IPS DF 4.7 (cell line): ENCODE data around the gene MYBPC2.
"Not testable (repeated sequence)": the region's sequence is repeated elsewhere in the genome, so short reads cannot be mapped to it uniquely, and the experiment has no call there.

Experiments used
- DNase-seq: peaks from one replicate; pipeline ENCODE4 v3.0.0-alpha.2; 2013; ENCODE audit warnings: low spot score; ENCODE audit errors: extremely low read depth

The MYBPC2 gene

DNA sequence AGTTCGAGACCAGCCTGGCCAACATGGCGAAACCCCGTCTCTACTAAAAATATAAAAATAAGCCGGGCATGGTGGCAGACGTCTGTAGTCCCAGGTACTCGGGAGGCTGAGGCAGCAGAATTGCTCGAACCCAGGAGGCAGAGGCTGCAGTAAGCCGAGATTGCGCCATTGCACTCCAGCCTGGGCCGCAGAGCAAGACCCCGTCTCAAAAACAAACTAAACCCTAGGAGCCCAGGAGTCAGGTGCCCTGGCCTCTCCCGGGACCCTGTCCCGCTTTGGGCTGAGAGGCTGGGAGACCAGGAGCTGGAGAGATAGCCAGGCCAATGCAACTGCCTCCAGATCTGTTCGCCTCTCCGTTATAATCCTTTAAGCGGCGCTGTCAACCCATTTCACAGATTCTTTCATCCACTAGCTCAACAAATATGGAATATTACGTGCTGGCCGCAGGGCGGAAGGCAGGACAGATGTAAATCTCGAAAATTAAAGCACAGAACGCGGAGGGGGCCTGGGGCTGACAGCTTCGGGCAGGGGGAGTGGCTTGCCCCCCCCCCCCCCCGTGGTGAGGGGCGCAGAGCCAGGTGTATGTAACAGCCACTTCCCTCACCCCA lies 5.3 kb upstream of the MYBPC2 start:
- DNase-seq = no peak

DNA sequence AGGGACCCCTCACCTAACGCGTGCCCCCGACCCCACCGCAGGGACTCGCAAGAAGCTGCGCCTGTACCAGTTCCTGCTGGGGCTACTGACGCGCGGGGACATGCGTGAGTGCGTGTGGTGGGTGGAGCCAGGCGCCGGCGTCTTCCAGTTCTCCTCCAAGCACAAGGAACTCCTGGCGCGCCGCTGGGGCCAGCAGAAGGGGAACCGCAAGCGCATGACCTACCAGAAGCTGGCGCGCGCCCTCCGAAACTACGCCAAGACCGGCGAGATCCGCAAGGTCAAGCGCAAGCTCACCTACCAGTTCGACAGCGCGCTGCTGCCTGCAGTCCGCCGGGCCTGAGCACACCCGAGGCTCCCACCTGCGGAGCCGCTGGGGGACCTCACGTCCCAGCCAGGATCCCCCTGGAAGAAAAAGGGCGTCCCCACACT lies 4.7 kb upstream of the MYBPC2 start:
- no peak for DNase-seq

DNA sequence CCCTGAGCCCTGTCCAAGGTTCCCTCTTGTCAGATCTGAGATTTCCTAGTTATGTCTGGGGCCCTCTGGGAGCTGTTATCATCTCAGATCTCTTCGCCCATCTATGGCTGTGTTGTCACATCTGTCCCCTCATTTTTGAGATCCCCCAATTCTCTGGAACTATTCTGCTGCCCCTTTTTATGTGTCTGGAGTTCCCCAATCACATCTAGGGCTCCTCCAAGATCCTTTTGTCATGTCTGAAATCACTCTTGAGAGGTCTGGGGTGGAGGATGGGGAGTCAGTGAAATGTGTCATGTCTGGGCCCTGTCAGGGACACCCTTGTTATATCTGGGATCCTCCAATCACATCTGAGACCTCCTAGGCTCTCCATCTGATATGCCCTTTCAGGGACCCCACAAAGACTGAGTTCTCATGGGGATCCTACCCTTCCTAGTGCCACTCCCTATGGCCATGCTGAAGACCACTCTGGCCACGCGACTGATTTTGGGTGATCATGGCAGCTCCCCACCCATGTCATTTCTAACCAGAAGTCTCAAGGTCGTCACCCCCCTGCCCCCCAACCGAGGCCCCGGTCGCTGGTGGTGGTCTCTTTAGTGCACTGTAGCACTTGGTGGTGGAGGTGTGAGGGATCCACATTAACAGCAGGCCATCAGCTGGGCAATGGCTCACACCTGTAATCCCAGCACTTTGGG lies 3.8 kb upstream of the MYBPC2 start:
- no peak for DNase-seq

DNA sequence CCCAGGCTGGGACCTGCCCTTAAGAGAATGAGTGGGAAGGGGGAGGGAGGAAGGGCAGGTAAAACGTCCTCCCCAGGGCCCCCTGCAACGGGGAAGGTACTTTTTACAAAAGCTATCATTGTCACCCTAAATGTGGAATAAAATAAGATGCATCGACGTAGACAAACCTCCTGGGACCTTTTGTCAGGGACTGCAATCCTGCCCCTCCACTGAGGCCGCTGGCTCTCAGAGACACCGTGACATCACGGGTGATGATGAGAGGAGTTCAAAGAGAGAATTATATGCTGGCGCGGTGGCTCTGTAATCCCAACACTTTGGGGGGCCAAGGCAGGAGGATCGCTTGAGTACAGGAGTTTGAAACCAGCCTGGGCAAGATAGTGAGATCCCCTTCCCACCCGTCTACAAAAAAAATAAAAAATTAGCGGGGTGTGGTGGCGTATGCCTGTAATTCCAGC lies 1.8 kb upstream of the MYBPC2 start:
- no peak for DNase-seq

DNA sequence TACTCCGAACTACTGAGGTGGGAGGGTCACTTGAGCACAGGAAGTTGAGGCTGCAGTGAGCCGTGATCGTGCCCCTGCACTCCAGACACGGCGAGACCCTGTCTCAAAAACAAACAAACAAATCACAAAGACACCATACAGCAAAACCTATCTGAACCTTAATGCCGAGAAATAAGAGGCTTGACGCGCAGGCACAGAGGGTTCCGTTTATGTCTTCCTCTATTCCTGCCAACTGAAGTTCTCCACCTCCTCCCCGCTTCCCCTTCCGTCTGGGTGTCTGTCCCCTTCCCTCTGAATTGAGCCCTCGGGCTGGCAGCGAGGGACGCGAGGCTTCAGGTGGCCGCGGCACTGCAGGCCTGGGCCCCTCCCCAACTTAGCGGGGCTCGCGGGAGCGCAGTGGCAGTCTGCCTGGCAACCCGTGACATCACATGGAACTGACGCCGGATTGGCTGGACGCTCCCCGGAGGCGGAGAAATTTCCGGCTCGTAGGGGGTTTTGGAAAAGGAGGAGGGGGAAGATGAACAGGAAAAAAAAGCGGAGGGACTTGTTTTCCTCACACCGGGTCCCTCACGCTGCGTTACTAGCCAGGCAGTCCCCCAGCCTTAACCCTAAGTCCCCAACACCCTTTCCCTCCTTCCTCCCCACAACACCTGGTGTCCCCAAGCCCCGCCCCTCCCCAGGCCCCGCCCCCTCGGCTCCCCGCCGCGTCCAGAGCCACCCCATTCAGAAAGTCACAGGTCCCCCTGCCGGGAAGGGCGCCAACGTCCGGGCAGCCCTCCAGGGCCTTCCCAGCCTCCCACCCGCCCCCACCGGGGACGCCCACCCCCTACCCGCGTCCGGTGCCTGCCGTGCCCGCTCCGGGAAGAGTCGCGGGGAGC lies 1.1 kb upstream of the MYBPC2 start:
- peak; percentile 62 for DNase-seq

DNA sequence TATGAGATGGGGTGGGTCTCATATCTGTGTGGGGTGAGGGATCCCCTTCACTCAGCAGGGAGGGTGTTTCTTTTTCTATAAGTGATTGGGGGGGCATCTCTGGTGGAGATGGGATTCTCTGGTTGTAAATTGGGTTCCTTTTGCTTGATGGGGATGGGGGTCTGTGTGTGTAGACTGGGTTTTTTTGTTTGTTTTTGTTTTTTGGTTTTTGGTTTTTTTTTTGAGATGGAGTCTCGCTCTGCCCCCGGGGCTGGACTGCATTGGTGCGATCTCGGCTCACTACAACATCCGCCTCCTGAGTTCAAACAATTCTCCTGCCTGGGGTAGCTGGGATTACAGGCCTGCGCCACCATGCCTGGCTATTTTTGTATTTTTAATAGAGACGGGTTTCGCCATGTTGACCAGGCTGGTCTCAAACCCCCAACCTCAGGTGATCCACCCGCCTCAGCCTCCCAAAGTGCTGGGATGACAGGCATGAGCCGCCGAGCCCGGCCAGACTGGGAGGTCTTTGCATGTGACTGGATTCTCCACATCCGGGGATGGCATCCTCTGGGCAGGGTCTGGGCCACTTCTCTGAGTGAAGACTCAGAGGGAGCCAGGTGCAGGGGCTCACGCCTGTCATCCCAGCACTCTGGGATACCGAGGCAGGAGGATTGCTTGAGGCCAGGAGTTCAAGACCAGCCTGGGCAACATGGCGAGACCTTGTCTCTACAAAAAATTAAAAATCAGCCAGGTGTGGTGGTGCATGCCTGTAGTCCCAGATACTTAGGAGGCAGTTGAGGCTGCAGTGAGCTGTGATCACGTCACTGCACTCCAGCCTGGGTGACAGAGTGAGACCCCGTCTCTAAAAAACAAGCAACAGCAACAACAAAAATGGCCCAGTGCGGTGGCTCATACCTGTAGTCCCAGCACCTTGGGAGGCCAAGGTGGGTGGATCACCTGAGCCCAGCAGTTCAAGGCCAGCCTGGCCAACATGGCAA lies 799 bp downstream of the MYBPC2 start:
- no peak for DNase-seq

DNA sequence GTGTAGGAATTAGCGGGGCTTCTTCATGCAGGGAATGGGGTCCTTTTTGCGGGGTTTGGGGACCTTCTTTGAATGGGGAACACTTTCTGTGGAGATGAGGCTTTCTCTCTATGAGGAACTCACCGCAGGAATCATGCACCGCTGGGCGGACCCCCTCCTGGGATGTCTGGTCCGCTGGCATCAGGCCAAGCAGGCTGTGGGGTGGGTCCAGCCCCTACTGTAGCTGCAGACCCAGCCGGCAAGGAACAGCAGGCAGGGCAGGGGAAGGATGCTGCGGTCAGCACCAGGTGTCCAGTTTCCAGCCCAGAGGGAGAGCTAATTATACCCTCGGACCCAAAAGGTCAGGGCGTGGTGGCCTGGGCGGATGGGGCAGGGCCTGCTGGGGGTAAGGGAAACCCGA lies 1.8 kb downstream of the MYBPC2 start:
- no peak for DNase-seq

DNA sequence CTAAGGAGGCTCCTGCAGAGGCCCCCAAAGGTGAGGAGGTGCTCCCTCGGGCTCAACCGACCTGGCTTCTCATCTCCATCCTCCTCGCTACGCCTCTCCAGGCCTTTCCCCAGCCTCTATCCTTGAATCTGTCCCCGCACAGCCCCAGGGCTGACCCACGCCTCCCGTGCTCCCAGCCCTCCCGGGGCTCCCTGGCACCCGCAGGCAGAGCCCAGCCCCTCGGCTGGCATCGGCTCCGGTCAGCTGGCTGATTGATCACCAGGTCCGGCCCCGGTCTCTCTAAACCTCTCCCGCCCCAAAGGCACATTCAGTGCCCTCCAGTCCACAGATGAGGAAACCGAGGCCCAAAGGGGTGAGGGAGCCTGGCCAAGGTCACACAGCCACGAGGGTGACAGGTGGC lies 2.5 kb downstream of the MYBPC2 start:
- DNase-seq = no peak

DNA sequence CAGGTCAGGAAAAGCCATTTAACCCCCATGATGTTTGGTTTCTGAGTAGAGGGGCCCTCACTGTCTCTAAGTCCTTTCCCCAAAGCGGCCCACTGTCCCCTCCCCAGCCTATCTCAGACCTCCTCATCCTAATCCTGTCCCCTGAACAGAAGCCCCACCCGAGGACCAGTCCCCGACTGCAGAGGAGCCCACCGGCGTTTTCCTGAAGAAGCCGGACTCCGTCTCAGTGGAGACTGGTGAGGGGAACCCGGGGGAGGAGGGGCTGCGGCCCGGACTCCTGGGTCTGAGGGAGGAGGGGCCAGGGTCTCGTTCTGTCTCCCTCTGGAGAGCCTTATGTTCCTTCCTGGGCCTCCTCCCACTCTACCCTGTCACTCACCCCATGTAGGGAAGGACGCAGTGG lies 2.9 kb downstream of the MYBPC2 start:
- DNase-seq = no peak

DNA sequence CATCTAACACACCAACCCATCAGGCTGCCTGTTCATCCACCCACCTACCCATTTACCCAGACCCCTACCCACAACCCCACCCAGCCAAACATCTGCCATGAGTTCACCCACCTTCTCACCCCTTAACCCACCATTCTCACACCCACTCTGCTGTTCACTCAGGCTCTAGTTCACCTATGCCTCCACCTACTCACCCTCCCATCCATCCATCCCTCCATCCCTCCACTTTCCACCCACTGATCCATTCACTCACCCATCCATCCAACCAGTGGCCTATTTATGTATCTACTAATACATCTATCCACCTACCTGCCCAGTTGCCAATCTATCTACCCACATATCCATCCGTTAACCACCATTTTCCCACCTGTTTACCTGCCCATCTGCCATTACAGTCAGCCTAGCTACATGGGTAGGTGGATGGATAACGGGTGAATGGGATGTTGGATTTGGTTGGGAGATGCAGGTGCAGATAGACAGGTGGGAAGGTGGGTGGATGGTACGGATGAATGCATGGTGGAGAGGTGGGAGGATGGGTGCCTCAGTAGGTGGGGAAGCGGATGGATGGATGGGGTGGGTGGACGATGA lies 5.3 kb downstream of the MYBPC2 start:
- no peak for DNase-seq

DNA sequence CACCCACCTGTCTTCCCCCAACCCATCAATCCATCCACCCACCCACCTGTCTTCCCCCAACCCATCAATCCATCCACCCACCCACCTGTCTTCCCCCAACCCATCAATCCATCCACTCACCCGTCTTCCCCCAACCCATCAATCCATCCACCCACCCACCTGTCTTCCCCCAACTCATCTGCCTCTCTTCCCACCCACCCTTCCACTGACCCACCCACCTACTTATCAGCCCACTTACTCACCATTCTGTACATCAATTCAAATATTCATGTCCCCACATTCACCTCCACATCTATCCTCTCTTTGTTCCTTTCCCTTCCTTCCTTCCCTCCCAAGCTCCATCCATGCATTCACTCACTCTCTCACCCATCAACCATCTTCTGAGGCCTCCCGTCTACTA lies 6.4 kb downstream of the MYBPC2 start:
- not testable (repeated sequence) for DNase-seq

DNA sequence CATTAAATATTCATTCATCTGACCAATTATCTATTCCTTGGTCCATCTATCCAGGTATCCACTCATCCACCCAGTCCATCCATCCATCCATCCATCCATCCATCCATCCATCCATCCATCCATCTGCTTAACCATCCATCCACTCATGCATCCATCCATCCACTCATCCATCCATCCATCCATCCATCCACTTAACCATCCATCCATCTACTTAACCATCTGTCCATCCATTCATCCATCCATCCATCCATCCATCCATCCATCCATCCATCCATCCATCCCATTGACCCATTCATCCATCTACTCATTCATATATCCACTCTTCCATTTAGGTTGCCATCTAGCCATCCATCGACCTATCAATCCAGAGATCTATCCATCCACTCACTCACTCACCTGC lies 11.4 kb downstream of the MYBPC2 start:
- no peak for DNase-seq

DNA sequence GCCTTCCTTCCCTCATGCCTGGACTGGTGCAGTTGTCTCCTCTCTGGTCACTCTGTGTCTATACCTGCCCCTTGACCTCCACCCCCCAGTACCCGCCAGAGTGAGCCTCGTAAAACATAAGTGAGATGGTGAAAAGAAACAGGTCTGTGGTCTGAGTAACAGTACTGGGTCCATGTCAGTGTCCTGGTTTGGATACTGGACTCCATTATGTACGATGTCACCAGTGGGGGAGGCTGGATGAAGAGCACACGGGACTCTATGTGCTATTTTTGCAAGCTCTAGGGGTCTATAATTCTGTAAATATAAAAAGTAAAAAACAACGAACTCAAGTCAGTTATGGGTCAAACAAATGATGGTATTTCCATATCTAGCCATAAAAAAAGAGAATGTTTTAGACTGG lies 14.4 kb downstream of the MYBPC2 start:
- DNase-seq = no peak

DNA sequence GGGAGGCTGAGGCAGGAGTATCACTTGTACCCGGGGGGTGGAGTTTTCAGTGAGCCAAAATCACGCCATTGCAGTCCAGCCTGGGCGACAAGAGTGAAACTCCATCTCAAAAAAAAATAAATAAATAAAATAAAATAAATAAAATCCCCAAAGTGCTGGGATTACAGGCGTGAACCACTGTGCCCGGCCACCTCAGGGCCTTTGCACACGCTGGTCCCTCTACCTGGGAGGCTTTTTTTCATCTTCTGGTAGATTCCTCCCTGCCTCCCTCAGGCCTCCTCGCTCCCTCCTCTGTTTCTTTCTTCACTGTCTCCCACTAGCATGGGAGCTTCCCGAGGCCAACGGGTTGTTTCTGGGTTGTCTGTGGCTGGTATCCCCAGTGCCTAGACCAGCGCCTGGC lies 15.1 kb downstream of the MYBPC2 start:
- no peak for DNase-seq

DNA sequence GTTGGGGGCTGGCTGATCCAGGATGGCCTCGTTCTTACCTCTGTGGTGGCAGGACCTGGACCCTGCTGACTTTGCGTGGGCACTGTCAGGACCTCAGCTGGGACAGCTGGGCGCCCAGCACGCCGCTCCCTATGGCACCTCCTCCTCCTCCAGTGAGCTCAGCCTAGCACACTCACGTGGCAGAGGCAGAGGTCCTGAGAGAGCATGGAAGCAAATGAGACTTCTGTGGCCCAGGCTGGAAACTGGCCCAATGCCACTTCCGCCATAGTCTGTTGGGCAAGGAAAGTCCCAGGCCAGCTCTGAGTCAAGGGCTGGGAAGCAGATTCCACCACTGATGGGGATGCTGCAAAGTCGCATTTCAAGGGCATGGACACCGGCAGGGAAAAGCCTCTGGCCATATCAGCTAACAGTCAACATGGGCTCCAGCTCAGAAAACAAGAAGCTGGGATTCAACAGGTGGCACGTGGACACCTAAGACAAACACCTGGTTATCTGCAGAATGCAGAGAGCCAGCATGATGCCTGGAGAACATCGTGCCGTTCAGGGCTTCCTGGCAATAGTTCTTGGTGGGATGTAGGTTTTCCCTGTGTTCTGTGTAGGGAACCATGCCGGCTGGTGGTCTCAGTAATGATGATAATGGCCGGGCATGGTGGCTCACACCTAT lies 16.7 kb downstream of the MYBPC2 start:
- DNase-seq = no peak

DNA sequence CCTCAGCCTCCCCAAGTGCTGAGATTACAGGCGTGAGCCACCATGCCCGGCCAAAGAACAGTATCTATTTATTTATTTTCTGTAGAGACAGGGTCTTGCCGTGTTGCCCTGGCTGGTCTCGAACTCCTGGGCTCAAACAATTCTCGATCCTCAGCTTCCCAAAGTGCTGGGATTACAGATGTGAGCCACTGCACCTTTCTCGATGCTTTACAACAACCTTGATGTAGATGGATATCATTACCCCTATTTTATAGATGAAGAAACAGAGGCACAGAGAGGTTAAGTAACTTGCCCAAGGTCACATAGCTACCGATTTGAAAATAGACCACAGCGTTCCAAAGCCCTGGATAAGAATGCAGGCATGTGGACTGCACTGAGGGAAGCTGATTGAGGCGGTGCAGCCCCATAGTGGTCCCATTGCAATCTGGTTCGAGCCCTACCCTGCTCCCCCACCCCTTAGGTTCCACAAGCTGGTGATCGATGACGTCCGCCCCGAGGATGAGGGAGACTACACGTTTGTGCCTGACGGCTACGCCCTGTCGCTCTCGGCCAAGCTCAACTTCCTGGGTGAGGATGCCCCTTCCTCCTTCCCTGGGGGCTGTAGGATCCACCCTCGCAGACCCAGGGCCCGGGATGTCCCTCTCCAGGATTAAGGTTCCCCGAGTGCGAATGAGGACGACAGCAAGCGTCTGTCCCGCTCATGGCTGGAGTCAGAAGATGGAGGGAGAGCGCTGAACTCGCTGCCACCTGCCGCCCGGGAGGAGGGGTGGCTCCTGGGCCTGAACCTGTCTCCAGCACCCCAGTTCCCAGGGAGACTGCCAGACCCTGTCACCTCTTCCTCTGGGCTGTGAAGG lies 17.9 kb downstream of the MYBPC2 start:
- no peak for DNase-seq

DNA sequence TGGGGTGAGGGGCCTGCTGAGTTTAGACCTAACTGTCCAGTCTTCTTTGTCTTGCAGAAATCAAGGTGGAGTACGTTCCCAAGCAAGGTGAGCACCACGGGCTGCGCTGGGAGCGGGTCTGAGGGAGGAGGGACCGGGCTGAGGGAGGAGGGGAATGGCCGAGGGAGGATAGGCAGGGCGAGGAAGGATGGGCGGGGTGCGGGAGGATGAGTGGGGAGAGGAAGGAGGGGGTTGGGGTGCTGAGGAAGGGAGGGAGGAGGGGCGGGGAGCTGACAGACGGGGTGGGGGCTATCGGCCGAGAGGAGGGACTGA lies 18.5 kb downstream of the MYBPC2 start:
- DNase-seq = no peak

DNA sequence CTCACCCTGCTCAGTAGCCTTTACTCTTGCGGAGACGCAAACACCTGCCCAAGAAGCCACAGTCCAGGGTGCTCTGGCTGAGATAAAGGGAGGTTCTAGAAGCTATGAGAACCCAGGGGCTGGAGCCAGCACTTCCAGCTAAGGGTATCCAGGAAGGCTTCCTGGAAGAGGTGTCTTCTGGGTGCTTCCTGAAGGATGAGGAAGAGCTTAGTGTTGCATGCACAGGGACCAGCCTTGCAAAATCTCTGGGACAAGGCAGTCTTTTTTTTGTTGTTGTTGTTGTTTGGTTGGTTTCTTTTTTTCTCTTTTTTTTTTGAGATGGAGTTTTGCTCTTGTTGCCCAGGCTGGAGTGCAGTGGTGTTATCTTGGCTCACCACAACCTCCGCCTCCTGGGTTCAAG lies 20.6 kb downstream of the MYBPC2 start:
- no peak for DNase-seq

DNA sequence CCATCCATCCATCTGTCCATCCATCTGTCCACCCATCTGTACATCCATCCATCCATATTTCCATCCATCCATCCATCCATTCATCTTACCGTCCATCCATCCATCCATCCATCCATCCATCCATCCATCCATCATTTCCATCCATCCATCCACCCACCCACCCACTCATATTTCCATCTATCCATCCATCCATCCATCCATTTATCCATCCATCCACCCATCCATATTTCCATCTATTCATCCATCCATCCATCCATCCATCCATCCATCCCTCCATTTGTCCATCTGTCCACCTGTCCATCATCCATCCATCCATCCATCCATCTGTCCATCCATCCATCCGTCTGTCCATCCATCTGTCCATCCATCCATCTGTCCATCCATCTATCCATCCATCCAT lies 23.3 kb downstream of the MYBPC2 start:
- no peak for DNase-seq

DNA sequence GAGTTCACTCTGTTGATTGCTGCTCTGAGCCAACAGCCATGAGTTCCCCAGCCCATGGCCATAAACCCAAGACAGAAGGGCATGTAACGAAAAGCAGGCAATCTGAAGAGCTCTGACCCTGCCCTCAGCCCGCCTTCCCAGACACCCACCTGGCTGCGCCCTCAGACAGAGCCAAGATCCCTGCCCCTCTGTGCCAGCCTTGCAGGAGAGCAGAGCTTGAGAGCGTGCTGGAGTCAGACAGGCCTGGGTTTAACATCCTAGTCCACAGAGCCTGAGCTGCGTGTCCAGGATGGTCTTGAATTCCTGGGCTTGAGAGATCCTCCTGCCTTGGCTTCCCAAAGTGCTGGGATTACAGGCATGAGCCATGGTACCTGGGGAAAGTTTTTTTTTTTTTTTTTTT lies 24.6 kb downstream of the MYBPC2 start:
- no peak for DNase-seq
